ENCODE data around the gene PINK1.

Gene PINK1

GRCh38 chr1:20611652-20612051 is 21.6 kb upstream of the PINK1 start:
- no peak for DNase-seq

GRCh38 chr1:20612221-20612746 is 21.0 kb upstream of the PINK1 start:
- DNase-seq, result no peak

GRCh38 chr1:20614131-20614579 is 19.1 kb upstream of the PINK1 start:
- DNase-seq, result no peak

GRCh38 chr1:20615946-20616846 is 17.1 kb upstream of the PINK1 start:
- no peak for DNase-seq

- no peak for DNase-seq
These were observed 16.3 kb upstream of the PINK1 start for GRCh38 chr1:20616847-20617487.

- no peak for DNase-seq
These were observed 14.7 kb upstream of the PINK1 start for GRCh38 chr1:20618550-20618949.

- no peak for DNase-seq
These were observed 13.3 kb upstream of the PINK1 start for GRCh38 chr1:20619999-20620398.

GRCh38 chr1:20621012-20621411 is 12.2 kb upstream of the PINK1 start:
- DNase-seq, result no peak

GRCh38 chr1:20624709-20625108 is 8.5 kb upstream of the PINK1 start:
- no peak for DNase-seq

- DNase-seq, result no peak
These were observed 7.8 kb upstream of the PINK1 start for GRCh38 chr1:20625176-20626097.

GRCh38 chr1:20626098-20626427 is 7.2 kb upstream of the PINK1 start:
- DNase-seq, result no peak

- no peak for DNase-seq
These were observed 6.7 kb upstream of the PINK1 start for GRCh38 chr1:20626524-20626923.

GRCh38 chr1:20630729-20631128 is 2.5 kb upstream of the PINK1 start:
- DNase-seq, result no peak

- no peak for DNase-seq
These were observed 872 bp upstream of the PINK1 start for GRCh38 chr1:20632386-20632785.

- DNase-seq, result no peak
These were observed 871 bp downstream of the PINK1 start for GRCh38 chr1:20634065-20634593.

- DNase-seq, result no peak
These were observed 1.4 kb downstream of the PINK1 start for GRCh38 chr1:20634594-20635084.

- DNase-seq, result no peak
These were observed 3.6 kb downstream of the PINK1 start for GRCh38 chr1:20636785-20637347.

GRCh38 chr1:20640183-20640597 is 6.9 kb downstream of the PINK1 start:
- no peak for DNase-seq

- DNase-seq, result no peak
These were observed 8.7 kb downstream of the PINK1 start for GRCh38 chr1:20641975-20642374.

- no peak for DNase-seq
These were observed 9.8 kb downstream of the PINK1 start for GRCh38 chr1:20643080-20643479.

GRCh38 chr1:20644416-20644815 is 11.2 kb downstream of the PINK1 start:
- no peak for DNase-seq

- DNase-seq, result no peak
These were observed 12.2 kb downstream of the PINK1 start for GRCh38 chr1:20645414-20645813.

All from cortex of kidney (tissue), 1 donor.